Inflammatory macrophage treated with lipopolysaccharide for 1 hour (primary cell): ENCODE data around the gene TRAPPC12.

Experiments
- DNase-seq, 2 donors: peaks; one replicate each; pipeline ENCODE4 v3.0.0-alpha.2; 2020 to 2022

The TRAPPC12 gene

GRCh38 chr2:3409627-3410170 lies 30.2 kb downstream of the TRAPPC12 start:
- DNase-seq: no peak

- DNase-seq: no peak
Measured at GRCh38 chr2:3411103-3411502, 31.6 kb downstream of the TRAPPC12 start.

GRCh38 chr2:3413697-3414096 lies 34.2 kb downstream of the TRAPPC12 start:
- no peak for DNase-seq

- DNase-seq: no peak
Measured at GRCh38 chr2:3414133-3414860, 34.8 kb downstream of the TRAPPC12 start.

GRCh38 chr2:3418766-3419404 lies 39.4 kb downstream of the TRAPPC12 start:
- DNase-seq: no peak

GRCh38 chr2:3420076-3420768 lies 40.7 kb downstream of the TRAPPC12 start:
- no peak for DNase-seq

- DNase-seq: no peak
Measured at GRCh38 chr2:3420769-3421397, 41.4 kb downstream of the TRAPPC12 start.

- DNase-seq: no peak
Measured at GRCh38 chr2:3421580-3421979, 42.1 kb downstream of the TRAPPC12 start.

- DNase-seq: no peak
Measured at GRCh38 chr2:3422161-3422779, 42.8 kb downstream of the TRAPPC12 start.

GRCh38 chr2:3423492-3424170 lies 44.1 kb downstream of the TRAPPC12 start:
- DNase-seq: peak; percentile 31 to 91

- no peak for DNase-seq
Measured at GRCh38 chr2:3424171-3424795, 44.8 kb downstream of the TRAPPC12 start.

- no peak for DNase-seq
Measured at GRCh38 chr2:3426615-3427014, 47.1 kb downstream of the TRAPPC12 start.

GRCh38 chr2:3427272-3427671 lies 47.8 kb downstream of the TRAPPC12 start:
- no peak for DNase-seq

- no peak for DNase-seq
Measured at GRCh38 chr2:3428577-3428976, 49.1 kb downstream of the TRAPPC12 start.

GRCh38 chr2:3429066-3429610 lies 49.6 kb downstream of the TRAPPC12 start:
- no peak for DNase-seq

GRCh38 chr2:3430172-3430571 lies 50.7 kb downstream of the TRAPPC12 start:
- no peak for DNase-seq

- DNase-seq: no peak
Measured at GRCh38 chr2:3430740-3431490, 51.4 kb downstream of the TRAPPC12 start.

- DNase-seq: no peak
Measured at GRCh38 chr2:3432067-3432466, 52.6 kb downstream of the TRAPPC12 start.

- DNase-seq: no peak
Measured at GRCh38 chr2:3432693-3433338, 53.3 kb downstream of the TRAPPC12 start.

- DNase-seq: no peak
Measured at GRCh38 chr2:3433339-3433699, 53.8 kb downstream of the TRAPPC12 start.
